HG02884 (cell line): Measurements from ENCODE around the gene CYSRT1.
"Not testable (repeated sequence)": the region's sequence is repeated elsewhere in the genome, so short reads cannot be mapped to it uniquely, and the experiment has no call there.

ENCODE experiments used
- ATAC-seq: cut with Tn5 transposase; IDR thresholded peaks from one replicate; pipeline ENCODE4 v1.9.1; 2021; ENCODE audit warnings: mild to moderate bottlenecking, moderate library complexity; ENCODE audit not compliant: unreplicated experiment

CYSRT1 gene

GRCh38 chr9:137235424-137236237 lies 10.7 kb downstream of the CYSRT1 start:
- ATAC-seq, result no peak

- no peak for ATAC-seq
Measured at GRCh38 chr9:137236238-137236935, 11.4 kb downstream of the CYSRT1 start.

- ATAC-seq, result no peak
Measured at GRCh38 chr9:137236936-137237421, 12.0 kb downstream of the CYSRT1 start.

- ATAC-seq, result no peak
Measured at GRCh38 chr9:137237759-137238726, 13.1 kb downstream of the CYSRT1 start.

GRCh38 chr9:137239541-137240200 lies 14.7 kb downstream of the CYSRT1 start:
- ATAC-seq, result not testable (repeated sequence)

- peak; percentile 21 for ATAC-seq
Measured at GRCh38 chr9:137240318-137240840, 15.4 kb downstream of the CYSRT1 start.

GRCh38 chr9:137240841-137241489 lies 16.0 kb downstream of the CYSRT1 start, which contains the start of gene TUBB4B:
TSS of gene TUBB4B (plus strand) at chr9:137241287. CDS start at chr9:137241361, 74 bp downstream.
- ATAC-seq, result peak; percentile 76

GRCh38 chr9:137241490-137242268 lies 16.7 kb downstream of the CYSRT1 start:
- no peak for ATAC-seq

GRCh38 chr9:137242269-137243203 lies 17.6 kb downstream of the CYSRT1 start:
- ATAC-seq, result no peak

GRCh38 chr9:137243266-137243625 lies 18.3 kb downstream of the CYSRT1 start:
- not testable (repeated sequence) for ATAC-seq

- ATAC-seq, result no peak
Measured at GRCh38 chr9:137243626-137244485, 18.9 kb downstream of the CYSRT1 start.

GRCh38 chr9:137244486-137245449 lies 19.8 kb downstream of the CYSRT1 start:
- ATAC-seq, result no peak

- ATAC-seq, result no peak
Measured at GRCh38 chr9:137245450-137246421, 20.8 kb downstream of the CYSRT1 start.

GRCh38 chr9:137247135-137247915 lies 22.4 kb downstream of the CYSRT1 start:
- ATAC-seq, result no peak
